Brain microvascular endothelial cell (primary cell): ENCODE measurements around the gene USP10.

ENCODE experiments used
- DNase-seq: peaks from one replicate; pipeline ENCODE4 v3.0.0-alpha.2; 2020
- H3K27ac ChIP-seq: fragments of 250-450 bp; sonication (Bioruptor Pico); 2 replicates; pipeline ENCODE4 v1.5.1; 2020; ENCODE audit warnings: mild to moderate bottlenecking, moderate library complexity
- H3K27me3 ChIP-seq: fragments of 250-450 bp; sonication (Bioruptor Pico); replicated peaks from 2 replicates; pipeline ENCODE4 v1.5.1; 2020; ENCODE audit warnings: mild to moderate bottlenecking
- H3K36me3 ChIP-seq: fragments of 250-450 bp; sonication (Bioruptor Pico); replicated peaks from 2 replicates; pipeline ENCODE4 v1.5.1; 2020; ENCODE audit warnings: mild to moderate bottlenecking
- H3K4me3 ChIP-seq: 2 replicates; pipeline ENCODE4 v1.5.1; 2011; ENCODE audit warnings: low read depth, mild to moderate bottlenecking, control low read depth, low read length, moderate library complexity
- in situ Hi-C: cut with HindIII; loops from 2 replicates; pipeline ENCODE4 v1.10.0; 2017; ENCODE audit warnings: low sequenced_read_pairs, low pct_ligation_motif_present
- TF ChIP-seq, protein P1 (sequence below): IDR thresholded peaks from 2 replicates; pipeline ENCODE4 v1.5.1; 2011; ENCODE audit warnings: low read depth, mild to moderate bottlenecking, moderate library complexity, low read length, control low read depth, inconsistent platforms; ENCODE audit errors: missing control alignments

Gene USP10

DNA sequence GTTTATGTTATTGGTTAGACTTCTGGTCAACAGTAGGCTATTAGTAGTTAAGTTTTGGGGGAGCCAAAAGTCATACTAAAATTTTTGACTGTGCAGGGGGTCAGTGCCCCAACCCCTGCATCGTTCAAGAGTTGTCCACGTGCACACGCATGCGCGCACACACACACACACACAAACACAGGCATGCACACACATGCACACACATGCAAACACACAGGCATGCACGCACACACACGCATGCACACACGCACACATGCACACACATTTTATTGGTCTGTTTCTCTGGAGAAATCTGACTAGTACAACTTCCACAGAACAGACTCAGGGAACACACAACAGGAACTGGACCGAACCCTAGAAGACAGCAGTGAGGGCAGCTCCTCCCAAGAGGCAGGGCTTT lies 24.4 kb upstream of the USP10 start:
- H3K27me3 ChIP-seq, result no peaks in the 10 kb centered on the region
- no peak overlapping the region for H3K4me3 ChIP-seq
- no peak overlapping the region for H3K27ac ChIP-seq
- TF ChIP-seq, protein P1, sequence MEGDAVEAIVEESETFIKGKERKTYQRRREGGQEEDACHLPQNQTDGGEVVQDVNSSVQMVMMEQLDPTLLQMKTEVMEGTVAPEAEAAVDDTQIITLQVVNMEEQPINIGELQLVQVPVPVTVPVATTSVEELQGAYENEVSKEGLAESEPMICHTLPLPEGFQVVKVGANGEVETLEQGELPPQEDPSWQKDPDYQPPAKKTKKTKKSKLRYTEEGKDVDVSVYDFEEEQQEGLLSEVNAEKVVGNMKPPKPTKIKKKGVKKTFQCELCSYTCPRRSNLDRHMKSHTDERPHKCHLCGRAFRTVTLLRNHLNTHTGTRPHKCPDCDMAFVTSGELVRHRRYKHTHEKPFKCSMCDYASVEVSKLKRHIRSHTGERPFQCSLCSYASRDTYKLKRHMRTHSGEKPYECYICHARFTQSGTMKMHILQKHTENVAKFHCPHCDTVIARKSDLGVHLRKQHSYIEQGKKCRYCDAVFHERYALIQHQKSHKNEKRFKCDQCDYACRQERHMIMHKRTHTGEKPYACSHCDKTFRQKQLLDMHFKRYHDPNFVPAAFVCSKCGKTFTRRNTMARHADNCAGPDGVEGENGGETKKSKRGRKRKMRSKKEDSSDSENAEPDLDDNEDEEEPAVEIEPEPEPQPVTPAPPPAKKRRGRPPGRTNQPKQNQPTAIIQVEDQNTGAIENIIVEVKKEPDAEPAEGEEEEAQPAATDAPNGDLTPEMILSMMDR, result no peak
- DNase-seq, result no peak
- in situ Hi-C loops, result no loop called here
- no peaks in the 10 kb centered on the region for H3K36me3 ChIP-seq

DNA sequence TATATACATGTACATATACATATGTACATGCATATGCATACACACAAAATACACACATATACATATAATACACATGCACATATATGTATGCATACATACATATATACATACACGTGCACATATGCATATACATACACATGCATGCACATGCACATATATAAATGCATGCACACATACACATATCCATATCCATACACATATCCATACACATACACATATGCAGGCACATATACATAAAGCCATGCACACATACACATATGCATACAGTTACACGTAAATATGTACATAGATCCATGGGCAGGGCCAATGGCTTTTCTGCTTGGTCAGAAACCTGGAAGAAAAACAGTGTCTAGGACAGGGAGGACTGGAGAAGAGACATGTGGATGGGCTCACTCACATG lies 23.9 kb upstream of the USP10 start:
- H3K27ac ChIP-seq, result no peak overlapping the region
- TF ChIP-seq, protein P1, result no peak
- in situ Hi-C loops, result no loop called here
- H3K27me3 ChIP-seq, result no peaks in the 10 kb centered on the region
- no peaks in the 10 kb centered on the region for H3K36me3 ChIP-seq
- no peak for DNase-seq
- no peak overlapping the region for H3K4me3 ChIP-seq

GRCh38 chr16:84677017-84677803 lies 22.6 kb upstream of the USP10 start:
- no peak overlapping the region for H3K4me3 ChIP-seq
- H3K27ac ChIP-seq, result no peak overlapping the region
- DNase-seq, result no peak
- H3K36me3 ChIP-seq, result no peaks in the 10 kb centered on the region
- in situ Hi-C loops, result no loop called here
- H3K27me3 ChIP-seq, result no peaks in the 10 kb centered on the region
- TF ChIP-seq, protein P1, result peak; percentile 10

GRCh38 chr16:84677849-84678248 lies 22.0 kb upstream of the USP10 start:
- Histone ChIP-seq H3K36me3 (no peaks in the 10 kb centered on the region), H3K27ac (no peak overlapping the region), H3K4me3 (no peak overlapping the region), H3K27me3 (no peaks in the 10 kb centered on the region)
- TF ChIP-seq, protein P1, result no peak
- DNase-seq, result no peak
- in situ Hi-C loops, result no loop called here

DNA sequence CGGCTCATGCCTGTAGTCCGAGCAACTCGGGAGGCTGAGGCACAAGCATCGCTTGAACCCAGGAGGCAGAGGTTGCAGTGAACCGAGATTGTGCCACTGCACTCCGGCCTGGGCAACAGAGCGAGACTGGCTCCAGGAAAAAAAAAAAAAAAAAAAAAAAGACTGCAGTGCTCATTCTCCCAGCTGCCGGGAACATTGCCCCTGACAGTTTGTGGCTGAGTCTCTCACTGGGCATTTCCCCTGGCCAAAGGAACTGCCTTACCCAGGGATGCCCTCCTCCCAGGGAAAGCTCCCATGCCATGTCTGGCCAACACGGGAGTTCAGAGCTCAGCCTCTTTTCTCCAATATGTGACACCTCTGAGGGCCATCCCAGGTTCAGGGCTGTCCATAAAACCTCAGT lies 21.3 kb upstream of the USP10 start:
- H3K4me3 ChIP-seq, result no peak overlapping the region
- no peak for DNase-seq
- in situ Hi-C loops, result no loop called here
- TF ChIP-seq, protein P1, result no peak
- no peaks in the 10 kb centered on the region for H3K36me3 ChIP-seq
- no peak overlapping the region for H3K27ac ChIP-seq
- H3K27me3 ChIP-seq, result no peaks in the 10 kb centered on the region
